HepG2 (cell line): ENCODE results near the gene ATP2B3. TPM values are rescaled to one million over a fixed set of nuclear protein-coding genes. Genes with fewer than 3 reads are reported as not detected.

Experiments used
- ATAC-seq: fragments of 200-7000 bp; cut with Tn5 transposase; 3 replicates; pipeline ENCODE4 v1.9.1; 2020; ENCODE audit warnings: mild to moderate bottlenecking, moderate library complexity
- BruUV-seq: library from RNA; stranded (reverse); fragments of 400-500 nt; replicated peaks from 2 replicates; lab custom pipeline; 2021; lab: Mats Ljungman, UMichigan
- CTCF ChIA-PET: fragments of 300-600 bp; formaldehyde crosslinking; extraction: SDS; loops from one replicate; lab custom pipeline; 2021; ENCODE audit warnings: low total read pairs, inconsistent platforms, low intra/inter-chr PET ratio; lab: Yijun Ruan, JAX
- POLR2A ChIA-PET: fragments of 350-600 bp; sonication (Branson Sonifier 250); formaldehyde crosslinking; loops from one replicate; lab custom pipeline; 2020; ENCODE audit warnings: antibody characterized with exemption, inconsistent platforms; lab: Yijun Ruan, JAX
- DNase-seq: peaks from one replicate; pipeline ENCODE4 v3.0.0-alpha.2; 2015; ENCODE audit warnings: low spot score
- FAIRE-seq: peaks from 3 replicates; lab custom pipeline; 2011; peaks lifted over from hg19 to GRCh38; lab: Jason Lieb, UNC
- H2AFZ ChIP-seq: one replicate; pipeline ENCODE4 v1.6.1; 2011; ENCODE audit warnings: low read length, inconsistent platforms
- H3K27ac ChIP-seq: fragments of 300-600 bp; 3 replicates; pipeline ENCODE4 v1.8.0; 2011; ENCODE audit warnings: mixed run types, mild to moderate bottlenecking, mixed read lengths, low read length, inconsistent platforms; ENCODE audit not compliant: insufficient read depth; ENCODE audit errors: extremely low read length
- H3K27me3 ChIP-seq, 2 experiments: fragments of 200-600 bp in 1 of 2; 2 replicates in 1 of 2; 3 replicates in 1 of 2; pipeline versions ENCODE4 v1.6.0 to v1.8.0; 2011; ENCODE audit warnings: low read length in 2 of 2, mild to moderate bottlenecking in 2 of 2, moderate library complexity in 2 of 2, inconsistent platforms in 1 of 2; ENCODE audit not compliant: insufficient read depth in 2 of 2, control insufficient read depth in 1 of 2
- H3K36me3 ChIP-seq, 2 experiments: fragments of 200-600 bp in 1 of 2; replicated peaks in 1 of 2; 2 replicates in 1 of 2; 3 replicates in 1 of 2; pipeline versions ENCODE4 v1.5.1 to v1.8.0; 2011; ENCODE audit warnings: low read length in 2 of 2, inconsistent platforms in 1 of 2; ENCODE audit not compliant: insufficient read depth in 2 of 2, control insufficient read depth in 1 of 2
- H3K4me1 ChIP-seq: 2 replicates; pipeline ENCODE4 v1.5.1; 2012; ENCODE audit warnings: low read length, inconsistent platforms; ENCODE audit not compliant: insufficient read depth
- H3K4me2 ChIP-seq: 2 replicates; pipeline ENCODE4 v1.6.0; 2011; ENCODE audit warnings: low read depth, low read length, inconsistent platforms
- H3K4me3 ChIP-seq, 3 experiments: fragments of 200-600 bp in 1 of 3; sonication (generic), shearing (Covaris generic) in 1 of 3; replicated peaks in 1 of 3; 2 replicates each; pipeline ENCODE4 v1.5.1; 2011 to 2016; ENCODE audit warnings: low read length in 3 of 3, inconsistent platforms in 2 of 3, low read depth in 2 of 3, mild to moderate bottlenecking in 2 of 3, control low read depth in 1 of 3, mixed read lengths in 1 of 3; ENCODE audit not compliant: insufficient read depth in 1 of 3
- H3K79me2 ChIP-seq: one replicate; pipeline ENCODE4 v1.6.1; 2011; ENCODE audit warnings: low read length, inconsistent platforms; ENCODE audit not compliant: insufficient read depth
- H3K9ac ChIP-seq: 2 replicates; pipeline ENCODE4 v1.6.0; 2011; ENCODE audit warnings: mild to moderate bottlenecking, low read depth, low read length, inconsistent platforms; ENCODE audit not compliant: insufficient read depth
- H3K9me3 ChIP-seq: 2 replicates; pipeline ENCODE4 v1.5.1; 2012; ENCODE audit warnings: mild to moderate bottlenecking, low read length
- H4K20me1 ChIP-seq: 2 replicates; pipeline ENCODE4 v1.6.0; 2011; ENCODE audit warnings: inconsistent platforms, mild to moderate bottlenecking, low read length, moderate library complexity; ENCODE audit not compliant: insufficient read depth
- BCL6 ChIP-seq: IDR thresholded peaks from 2 replicates; pipeline ENCODE4 v1.6.1; 2016; ENCODE audit warnings: missing genetic modification reagents, missing compliant biosample characterization
- GZF1 ChIP-seq: sonication (generic); formaldehyde crosslinking; IDR thresholded peaks from 2 replicates; pipeline ENCODE4 v1.5.1; 2020; ENCODE audit warnings: mild to moderate bottlenecking, missing genetic modification reagents
- PAXIP1 ChIP-seq: sonication (generic); formaldehyde crosslinking; conservative IDR thresholded peaks from 2 replicates; pipeline ENCODE4 v1.4.0; 2020; ENCODE audit warnings: mild to moderate bottlenecking, missing genetic modification reagents, moderate library complexity
- RBM22 ChIP-seq: fragments of 200-400 bp; formaldehyde crosslinking; optimal IDR thresholded peaks from 2 replicates; pipeline ENCODE3; 2017; ENCODE audit warnings: mild to moderate bottlenecking, low read length, moderate library complexity
- STAG1 ChIP-seq: sonication (generic); formaldehyde crosslinking; IDR thresholded peaks from 2 replicates; pipeline ENCODE4 v1.4.0; 2020; ENCODE audit warnings: missing genetic modification reagents
- ZFYVE20 ChIP-seq: sonication (generic); formaldehyde crosslinking; IDR thresholded peaks from 2 replicates; pipeline ENCODE4 v1.8.0; 2023; ENCODE audit warnings: low read depth, mild to moderate bottlenecking, moderate library complexity, missing genetic modification reagents, borderline replicate concordance
- ZNF337 ChIP-seq: sonication (generic); formaldehyde crosslinking; IDR thresholded peaks from 2 replicates; pipeline ENCODE4 v1.5.1; 2020; ENCODE audit warnings: missing genetic modification reagents, low read depth, mild to moderate bottlenecking, borderline replicate concordance
- WGBS: methylation state at CpG from one replicate; pipeline ENCODE4 v1.1.6; 2017; ENCODE audit warnings: low lambda C conversion rate; 5-methylcytosine and 5-hydroxymethylcytosine counted together
- in situ Hi-C: cut with HindIII; loops from 2 replicates; pipeline ENCODE4 v1.10.0; 2017; ENCODE audit warnings: low pct_unique_long_range_greater_than_20kb; ENCODE audit not compliant: extremely low pct_ligation_motif_present
- intact Hi-C: fragments of 100-400 bp; cut with micrococcal nuclease; formaldehyde crosslinking; loops from one replicate; pipeline ENCODE4 v1.10.0; 2022; ENCODE audit not compliant: unreplicated experiment
- polyA plus RNA-seq, 8 experiments: library from polyadenylated mRNA; depleted of rRNA in 3 of 8; stranded (reverse) in 7 of 8; unstranded in 1 of 8; fragments of >200 nt; fragmentation: Illumina TruSeq in 4 of 8; extraction: Trizol in 4 of 8; gene quantifications; 2 replicates each; pipeline versions ENCODE4 v1.2.1 to v1.2.3, GENCODE V29; 2011 to 2016; ENCODE audit warnings: low read depth in 4 of 8, missing spikeins in 1 of 8, mixed read lengths in 1 of 8; ENCODE audit not compliant: insufficient read depth in 1 of 8
- total RNA-seq, 5 experiments: library from RNA; depleted of rRNA; stranded (reverse); fragments of >200 nt; fragmentation: Illumina TruSeq; extraction: Trizol; gene quantifications; 2 replicates each; pipeline ENCODE4 v1.2.3, GENCODE V29; 2016; ENCODE audit warnings: low read depth in 1 of 5
- TF ChIP-seq, protein P1 (sequence below): sonication (generic); formaldehyde crosslinking; IDR thresholded peaks from 2 replicates; pipeline ENCODE4 v1.4.0; 2020; ENCODE audit warnings: missing genetic modification reagents
- TF ChIP-seq, protein P2 (sequence below): sonication (generic); formaldehyde crosslinking; IDR thresholded peaks from 2 replicates; pipeline ENCODE4 v1.5.0; 2020; ENCODE audit warnings: mild to moderate bottlenecking, missing genetic modification reagents, moderate library complexity

The ATP2B3 gene
- total and polyA plus RNA-seq, 2 of the 13 experiments (the other 11 are each of a cell fraction or from before 2014, with no cell fraction given), result not detected

GRCh38 chrX:153491918-153492317 is 25.5 kb upstream of the ATP2B3 start (continued):
- peak; percentile 73 for TF ChIP-seq BCL6
- TF ChIP-seq PAXIP1, result peak; percentile 58; the same call in 1 of the 2 replicates
- no peak for TF ChIP-seq ZFYVE20 (CRISPR knock-in tag)

DNA sequence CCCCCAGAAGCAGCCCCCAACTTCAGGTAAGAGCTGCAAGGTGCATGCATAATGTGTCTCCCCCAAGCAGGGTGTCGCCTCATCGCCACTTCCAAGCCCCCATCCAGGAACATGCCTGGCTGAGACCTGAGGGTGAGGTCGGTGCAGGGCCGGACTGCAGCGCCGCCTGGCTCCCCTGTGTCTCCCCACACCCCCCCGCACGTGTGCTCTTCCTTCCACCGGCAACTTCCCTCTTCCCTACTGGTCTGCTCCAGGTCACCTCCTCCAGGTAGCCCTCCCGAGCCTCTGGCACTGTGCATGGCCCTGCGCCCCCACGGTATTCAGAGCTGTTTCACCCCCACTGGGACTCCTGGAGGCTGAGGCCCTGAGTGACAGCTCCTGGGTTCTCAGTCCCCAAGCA is 24.9 kb upstream of the ATP2B3 start:
- no peak overlapping the region for H3K27ac ChIP-seq
- CTCF ChIA-PET, result interaction anchor here (1.1 kb wide), 1 partner anchor 32 kb away, joined by 3 read pairs; no protein-coding TSS in a partner anchor
- POLR2A ChIA-PET, result no interaction called here
- H3K4me3 ChIP-seq, result peak overlapping the region in 1 of 3 experiments; percentile 59; a peak in 1 of 6 replicates
- H3K36me3 ChIP-seq, result no peaks in the 10 kb centered on the region
- 0% methylated on average over 7 of the region's 12 CpGs for WGBS
- in situ Hi-C loops (no loop called here), intact Hi-C loops (no loop called here)
- no peak overlapping the region for H3K9ac ChIP-seq
- DNase-seq, result no peak
- no peaks in the 10 kb centered on the region for H3K79me2 ChIP-seq
- peaks cover 74% of the 10 kb centered on the region for H3K4me1 ChIP-seq
- no TSS peak for BruUV-seq
- no peaks in the 10 kb centered on the region for H3K9me3 ChIP-seq
- H2AFZ ChIP-seq, result no peak overlapping the region
- TF ChIP-seq ZNF337 (CRISPR knock-in tag) (no peak), STAG1 (peak; percentile 41), RBM22 (no peak), GZF1 (CRISPR knock-in tag) (peak; percentile 73; the same call in 1 of the 2 replicates)
- TF ChIP-seq, protein P1, sequence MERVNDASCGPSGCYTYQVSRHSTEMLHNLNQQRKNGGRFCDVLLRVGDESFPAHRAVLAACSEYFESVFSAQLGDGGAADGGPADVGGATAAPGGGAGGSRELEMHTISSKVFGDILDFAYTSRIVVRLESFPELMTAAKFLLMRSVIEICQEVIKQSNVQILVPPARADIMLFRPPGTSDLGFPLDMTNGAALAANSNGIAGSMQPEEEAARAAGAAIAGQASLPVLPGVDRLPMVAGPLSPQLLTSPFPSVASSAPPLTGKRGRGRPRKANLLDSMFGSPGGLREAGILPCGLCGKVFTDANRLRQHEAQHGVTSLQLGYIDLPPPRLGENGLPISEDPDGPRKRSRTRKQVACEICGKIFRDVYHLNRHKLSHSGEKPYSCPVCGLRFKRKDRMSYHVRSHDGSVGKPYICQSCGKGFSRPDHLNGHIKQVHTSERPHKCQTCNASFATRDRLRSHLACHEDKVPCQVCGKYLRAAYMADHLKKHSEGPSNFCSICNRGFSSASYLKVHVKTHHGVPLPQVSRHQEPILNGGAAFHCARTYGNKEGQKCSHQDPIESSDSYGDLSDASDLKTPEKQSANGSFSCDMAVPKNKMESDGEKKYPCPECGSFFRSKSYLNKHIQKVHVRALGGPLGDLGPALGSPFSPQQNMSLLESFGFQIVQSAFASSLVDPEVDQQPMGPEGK (CRISPR knock-in tag), result peak; percentile 21; the same call in 1 of the 2 replicates
- TF ChIP-seq, protein P2, sequence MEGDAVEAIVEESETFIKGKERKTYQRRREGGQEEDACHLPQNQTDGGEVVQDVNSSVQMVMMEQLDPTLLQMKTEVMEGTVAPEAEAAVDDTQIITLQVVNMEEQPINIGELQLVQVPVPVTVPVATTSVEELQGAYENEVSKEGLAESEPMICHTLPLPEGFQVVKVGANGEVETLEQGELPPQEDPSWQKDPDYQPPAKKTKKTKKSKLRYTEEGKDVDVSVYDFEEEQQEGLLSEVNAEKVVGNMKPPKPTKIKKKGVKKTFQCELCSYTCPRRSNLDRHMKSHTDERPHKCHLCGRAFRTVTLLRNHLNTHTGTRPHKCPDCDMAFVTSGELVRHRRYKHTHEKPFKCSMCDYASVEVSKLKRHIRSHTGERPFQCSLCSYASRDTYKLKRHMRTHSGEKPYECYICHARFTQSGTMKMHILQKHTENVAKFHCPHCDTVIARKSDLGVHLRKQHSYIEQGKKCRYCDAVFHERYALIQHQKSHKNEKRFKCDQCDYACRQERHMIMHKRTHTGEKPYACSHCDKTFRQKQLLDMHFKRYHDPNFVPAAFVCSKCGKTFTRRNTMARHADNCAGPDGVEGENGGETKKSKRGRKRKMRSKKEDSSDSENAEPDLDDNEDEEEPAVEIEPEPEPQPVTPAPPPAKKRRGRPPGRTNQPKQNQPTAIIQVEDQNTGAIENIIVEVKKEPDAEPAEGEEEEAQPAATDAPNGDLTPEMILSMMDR, result peak; percentile 55
- H3K4me2 ChIP-seq, result peak overlapping the region; percentile 66
- 0 out of 5 replicates have a peak, but pooled peaks cover 1 to 6% of the 10 kb centered on the region in 2 experiments for H3K27me3 ChIP-seq
- FAIRE-seq, result no peak
- no peaks in the 10 kb centered on the region for H4K20me1 ChIP-seq
- peak; percentile 17; the same call in 2 of the 3 replicates for ATAC-seq
